Ectodermal cell (in vitro differentiated cells): ENCODE results near the gene FALEC.

Experiments
- H3K27ac ChIP-seq: 2 replicates; pipeline ENCODE4 v1.7.0; 2013; ENCODE audit warnings: mild to moderate bottlenecking, low read depth, low read length; ENCODE audit not compliant: insufficient read depth, poor library complexity, severe bottlenecking
- H3K27me3 ChIP-seq: 2 replicates; pipeline ENCODE4 v1.7.0; 2013; ENCODE audit warnings: mild to moderate bottlenecking, low read length; ENCODE audit not compliant: insufficient read depth, control insufficient read depth, poor library complexity, severe bottlenecking
- H3K36me3 ChIP-seq: one replicate; pipeline ENCODE4 v1.7.0; 2013; ENCODE audit warnings: low read length; ENCODE audit not compliant: control insufficient read depth, insufficient read depth
- H3K4me1 ChIP-seq: one replicate; pipeline ENCODE4 v1.7.0; 2013; ENCODE audit warnings: low read length; ENCODE audit not compliant: control insufficient read depth, insufficient read depth
- H3K4me3 ChIP-seq: 2 replicates; pipeline ENCODE4 v1.7.0; 2013; ENCODE audit warnings: low read depth, low read length, control low read depth; ENCODE audit not compliant: insufficient read depth
- H3K9me3 ChIP-seq: 2 replicates; pipeline ENCODE4 v1.7.0; 2013; ENCODE audit warnings: mild to moderate bottlenecking, low read length, moderate library complexity; ENCODE audit not compliant: control insufficient read depth
- WGBS, 2 experiments: methylation state at CpG; one replicate each; pipeline ENCODE4 v1.1.7; 2013; ENCODE audit warnings: missing lambda C conversion rate in 2 of 2; 5-methylcytosine and 5-hydroxymethylcytosine counted together

Gene FALEC

GRCh38 chr1:150558761-150559655, 43.5 kb downstream of the FALEC start:
- WGBS, 2 experiments, result 93 to 95% methylated on average over 28 of the region's 28 CpGs
- Histone ChIP-seq H3K27me3 (no peaks in the 10 kb centered on the region), H3K4me3 (no peak overlapping the region), H3K9me3 (no peaks in the 10 kb centered on the region), H3K36me3 (no peaks in the 10 kb centered on the region), H3K27ac (no peak overlapping the region), H3K4me1 (peaks cover 37% of the 10 kb centered on the region)

DNA sequence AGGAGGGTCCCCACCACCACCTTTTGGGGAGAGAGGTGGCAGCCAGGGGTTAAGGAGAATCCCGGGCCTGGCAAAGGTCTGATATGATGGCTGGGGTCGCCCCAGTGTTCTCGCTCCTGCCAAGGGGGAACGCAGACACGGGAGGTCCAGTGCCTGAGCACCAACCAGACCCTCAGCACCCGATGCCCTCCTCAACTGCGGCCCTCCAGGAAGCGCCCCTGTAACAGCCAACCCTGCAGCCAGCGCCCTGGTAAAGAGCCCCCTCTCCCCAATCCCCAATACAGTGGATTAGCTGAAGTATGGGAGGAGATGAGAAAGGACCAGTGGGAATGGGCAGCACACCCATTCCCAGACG, 44.1 kb downstream of the FALEC start:
- Histone ChIP-seq H3K36me3 (no peaks in the 10 kb centered on the region), H3K27ac (no peak overlapping the region), H3K27me3 (no peaks in the 10 kb centered on the region), H3K4me3 (no peak overlapping the region), H3K4me1 (peaks cover 37% of the 10 kb centered on the region), H3K9me3 (no peaks in the 10 kb centered on the region)
- 81 to 83% methylated on average over 9 to 10 of the region's 10 CpGs for WGBS, 2 experiments

DNA sequence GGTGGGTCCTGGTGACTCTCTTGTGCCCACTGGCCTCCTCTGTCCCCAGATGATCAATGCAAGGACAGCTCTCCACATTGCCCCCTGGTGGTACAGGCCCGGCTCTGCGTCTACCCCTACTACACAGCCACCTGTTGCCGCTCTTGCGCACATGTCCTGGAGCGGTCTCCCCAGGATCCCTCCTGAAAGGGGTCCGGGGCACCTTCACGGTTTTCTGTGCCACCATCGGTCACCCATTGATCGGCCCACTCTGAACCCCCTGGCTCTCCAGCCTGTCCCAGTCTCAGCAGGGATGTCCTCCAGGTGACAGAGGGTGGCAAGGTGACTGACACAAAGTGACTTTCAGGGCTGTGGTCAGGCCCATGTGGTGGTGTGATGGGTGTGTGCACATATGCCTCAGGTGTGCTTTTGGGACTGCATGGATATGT, 44.5 kb downstream of the FALEC start:
- H3K27me3 ChIP-seq, result no peaks in the 10 kb centered on the region
- no peak overlapping the region for H3K27ac ChIP-seq
- H3K36me3 ChIP-seq, result no peaks in the 10 kb centered on the region
- no peaks in the 10 kb centered on the region for H3K9me3 ChIP-seq
- no peak overlapping the region for H3K4me3 ChIP-seq
- WGBS, 2 experiments, result 47 to 50% methylated on average over 9 of the region's 9 CpGs
- H3K4me1 ChIP-seq, result peaks cover 37% of the 10 kb centered on the region

GRCh38 chr1:150560576-150561253, 45.2 kb downstream of the FALEC start:
- no peaks in the 10 kb centered on the region for H3K27me3 ChIP-seq
- H3K27ac ChIP-seq, result peak overlapping the region; percentile 98
- WGBS, 2 experiments, result 6 to 18% methylated on average over 15 to 17 of the region's 17 CpGs
- H3K9me3 ChIP-seq, result no peaks in the 10 kb centered on the region
- H3K4me1 ChIP-seq, result peaks cover 37% of the 10 kb centered on the region
- peak overlapping the region; percentile 46 for H3K4me3 ChIP-seq
- no peaks in the 10 kb centered on the region for H3K36me3 ChIP-seq

DNA sequence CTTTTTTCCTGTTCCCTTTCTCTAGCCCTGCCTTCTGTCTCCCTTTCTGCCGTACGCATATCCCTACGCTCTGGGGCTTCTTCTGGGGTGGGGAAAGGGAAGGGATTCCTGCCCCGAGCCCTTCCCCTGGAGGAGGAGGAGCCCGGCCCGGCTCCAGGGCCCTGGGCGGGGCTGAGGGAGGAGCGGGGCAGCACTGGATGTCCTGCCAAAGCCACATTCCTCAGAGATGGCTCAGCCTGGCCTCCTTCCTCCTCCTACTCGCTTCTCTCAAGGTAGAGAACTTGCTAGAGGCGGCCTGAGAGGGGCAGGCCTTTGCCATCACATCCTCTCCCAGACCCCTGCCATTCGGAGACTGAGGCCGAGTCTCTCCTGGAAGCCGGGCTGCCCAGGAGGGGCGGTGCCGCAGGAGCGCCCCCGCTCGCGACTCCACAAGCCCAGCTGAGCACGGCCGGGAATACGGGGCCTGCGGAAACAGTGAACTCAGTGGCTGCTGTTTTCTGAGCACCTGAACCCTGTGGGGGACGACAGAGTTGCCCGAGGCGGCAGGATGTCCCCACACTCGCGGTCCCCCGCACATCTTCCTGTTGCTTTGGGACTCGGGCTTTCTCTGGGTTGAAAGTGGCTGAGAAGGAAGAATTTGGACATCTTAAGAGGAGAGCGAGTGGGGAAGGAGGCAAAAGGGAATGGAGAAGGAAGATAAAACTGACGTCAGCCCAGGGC, 45.9 kb downstream of the FALEC start:
- 0 to 1% methylated on average over 32 of the region's 32 CpGs for WGBS, 2 experiments
- H3K27ac ChIP-seq, result peak overlapping the region; percentile 98
- no peaks in the 10 kb centered on the region for H3K27me3 ChIP-seq
- peaks cover 31% of the 10 kb centered on the region for H3K4me1 ChIP-seq
- peak overlapping the region; percentile 46 for H3K4me3 ChIP-seq
- H3K36me3 ChIP-seq, result no peaks in the 10 kb centered on the region
- no peaks in the 10 kb centered on the region for H3K9me3 ChIP-seq

DNA sequence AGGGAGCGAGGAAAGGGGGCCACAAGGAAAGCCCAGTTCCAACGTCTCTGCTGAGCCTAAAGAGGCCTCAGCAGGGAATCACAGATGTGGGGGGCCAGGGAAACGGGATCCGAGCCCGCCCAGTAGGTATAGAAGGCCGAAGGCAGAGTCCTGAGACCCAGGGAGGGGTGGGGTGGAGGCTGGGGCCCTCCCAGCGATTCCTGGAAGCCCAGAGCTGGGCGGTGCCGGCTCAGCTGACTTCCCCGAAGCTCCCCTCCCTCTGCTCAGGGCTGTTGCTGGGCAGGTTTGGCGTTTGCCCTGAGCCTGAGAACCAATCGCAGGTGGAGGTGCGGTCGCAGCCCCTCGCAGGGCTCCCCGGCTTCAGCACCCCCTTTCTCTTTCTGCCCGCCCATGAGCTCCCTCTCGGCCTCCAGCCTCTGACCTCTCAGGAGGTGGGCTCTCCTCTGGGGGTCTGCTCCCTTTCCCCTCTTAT, 46.5 kb downstream of the FALEC start:
- Histone ChIP-seq H3K27ac (peak overlapping the region; percentile 98), H3K36me3 (no peaks in the 10 kb centered on the region), H3K9me3 (no peaks in the 10 kb centered on the region), H3K4me3 (peak overlapping the region; percentile 46), H3K27me3 (no peaks in the 10 kb centered on the region), H3K4me1 (peaks cover 28% of the 10 kb centered on the region)
- WGBS, 2 experiments, result 0 to 1% methylated on average over 18 of the region's 18 CpGs

DNA sequence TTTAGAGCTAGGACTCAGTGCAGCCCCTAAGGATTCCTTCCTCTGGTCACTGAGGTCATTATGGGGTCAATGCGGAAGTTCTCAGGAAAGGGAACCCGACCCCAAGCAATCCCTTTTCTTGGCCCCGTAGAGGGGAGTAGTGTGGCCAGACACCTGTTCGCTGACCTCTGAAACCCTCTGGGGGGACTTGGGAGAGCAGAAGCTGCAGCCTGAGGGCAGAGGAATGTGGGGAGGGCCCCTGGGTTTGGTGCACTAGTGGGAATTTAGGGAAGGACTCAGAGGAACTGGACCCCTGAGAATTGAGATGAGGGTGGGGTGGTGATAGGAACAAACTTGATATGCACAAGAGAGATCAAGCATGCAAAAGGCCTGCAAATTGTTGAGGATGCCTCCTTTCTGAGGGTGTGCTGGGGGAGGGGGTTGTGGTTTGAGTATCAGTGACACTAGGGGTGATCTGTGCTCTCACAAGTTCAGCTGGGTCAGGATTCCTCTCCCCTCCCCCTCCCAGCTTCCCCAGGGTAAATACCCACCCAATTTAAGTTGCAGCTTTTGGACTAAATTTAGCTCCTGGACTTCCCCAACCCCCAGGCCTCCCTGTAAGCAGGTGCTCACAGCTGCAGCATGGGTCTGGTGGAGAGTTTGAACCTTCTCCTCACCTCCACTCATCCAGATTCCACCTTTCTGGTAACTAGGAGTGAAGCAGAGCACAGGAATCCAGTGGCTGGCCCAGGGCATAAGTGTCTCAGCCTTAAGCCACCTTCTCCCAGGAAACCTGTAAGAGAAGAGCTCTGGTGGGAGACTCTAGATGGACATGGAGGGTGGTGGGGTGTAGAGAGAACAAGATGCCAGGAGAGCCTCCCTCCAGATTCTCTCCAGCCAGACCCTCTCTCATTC, 47.1 kb downstream of the FALEC start:
- H3K36me3 ChIP-seq, result no peaks in the 10 kb centered on the region
- WGBS, 2 experiments, result 5 to 9% methylated on average over 4 of the region's 4 CpGs
- no peaks in the 10 kb centered on the region for H3K27me3 ChIP-seq
- H3K4me1 ChIP-seq, result peaks cover 31% of the 10 kb centered on the region
- peak overlapping the region; percentile 98 for H3K27ac ChIP-seq
- peak overlapping the region; percentile 46 for H3K4me3 ChIP-seq
- H3K9me3 ChIP-seq, result no peaks in the 10 kb centered on the region

DNA sequence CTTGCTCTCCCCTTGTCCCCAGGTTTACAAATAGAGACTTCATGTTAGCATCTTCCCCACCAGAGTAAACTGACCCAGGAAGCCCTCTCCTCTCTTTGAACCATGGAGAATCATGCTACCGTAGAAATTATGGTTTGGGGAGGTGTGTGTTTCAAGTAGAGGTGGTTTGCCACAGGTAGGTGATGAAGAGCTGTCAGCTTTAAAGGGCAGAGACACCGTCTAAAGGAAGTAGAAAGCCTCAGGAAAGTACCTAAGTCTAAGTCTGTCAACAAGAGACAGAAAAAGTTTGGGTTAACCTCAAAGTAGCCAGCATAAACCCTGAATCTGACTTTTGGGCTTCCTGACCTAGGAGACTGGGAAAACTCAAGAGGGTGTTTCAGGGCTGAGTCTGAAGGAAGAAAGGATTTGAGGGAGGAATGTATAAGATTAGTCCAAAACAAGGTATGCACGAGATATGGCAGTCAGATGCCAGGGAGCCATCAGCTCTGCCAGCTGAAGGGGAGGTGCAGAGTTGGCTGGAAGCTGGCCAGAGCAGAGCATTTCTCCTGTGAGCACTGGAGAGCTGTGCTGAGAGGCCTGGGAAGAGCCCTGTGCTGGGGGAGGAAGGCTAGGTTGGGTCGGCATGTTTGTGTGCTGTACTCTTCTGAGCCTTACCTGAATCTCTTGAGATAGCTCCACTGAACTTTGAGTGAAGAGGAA, 47.9 kb downstream of the FALEC start:
- Histone ChIP-seq H3K27me3 (no peaks in the 10 kb centered on the region), H3K36me3 (no peaks in the 10 kb centered on the region), H3K27ac (no peak overlapping the region), H3K4me3 (no peak overlapping the region), H3K4me1 (peaks cover 37% of the 10 kb centered on the region), H3K9me3 (no peaks in the 10 kb centered on the region)
- 81 to 84% methylated on average over 4 of the region's 4 CpGs for WGBS, 2 experiments
